ENCODE data around the gene ABCG1. TPM values are rescaled to one million over a fixed set of nuclear protein-coding genes. Genes with fewer than 3 reads are reported as not detected.

The ABCG1 gene
- total RNA-seq, 1 donor from 2014 or later, result 74.9 TPM

DNA sequence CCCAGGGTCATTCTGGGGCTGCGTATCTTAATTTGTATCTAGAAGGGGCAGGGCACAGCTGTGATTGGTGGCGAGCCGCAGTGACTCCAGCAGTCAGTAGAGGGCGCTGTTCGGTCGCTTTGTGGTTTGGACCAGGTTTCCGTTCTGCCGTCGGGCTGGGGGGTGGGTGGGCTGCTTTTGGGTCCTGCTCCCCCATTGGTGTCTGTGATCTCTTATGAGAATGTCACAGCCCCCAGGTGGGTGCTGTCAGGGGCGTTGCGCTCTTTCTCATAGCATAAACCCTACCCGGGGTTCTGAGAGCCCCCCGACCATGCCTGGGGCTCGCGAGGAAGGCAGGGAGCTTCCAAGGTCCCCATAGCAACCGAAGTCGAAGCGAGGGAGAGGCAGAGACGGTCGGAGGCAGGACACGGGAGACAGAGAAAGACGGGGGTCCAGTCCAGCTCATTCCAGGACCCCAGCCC, 90.8 kb downstream of the ABCG1 start:
- peak; percentile 64 to 75 for ATAC-seq
- no peak overlapping the region for H3K27ac ChIP-seq
- DNase-seq, result peak; percentile 76
- TF ChIP-seq, protein P1, sequence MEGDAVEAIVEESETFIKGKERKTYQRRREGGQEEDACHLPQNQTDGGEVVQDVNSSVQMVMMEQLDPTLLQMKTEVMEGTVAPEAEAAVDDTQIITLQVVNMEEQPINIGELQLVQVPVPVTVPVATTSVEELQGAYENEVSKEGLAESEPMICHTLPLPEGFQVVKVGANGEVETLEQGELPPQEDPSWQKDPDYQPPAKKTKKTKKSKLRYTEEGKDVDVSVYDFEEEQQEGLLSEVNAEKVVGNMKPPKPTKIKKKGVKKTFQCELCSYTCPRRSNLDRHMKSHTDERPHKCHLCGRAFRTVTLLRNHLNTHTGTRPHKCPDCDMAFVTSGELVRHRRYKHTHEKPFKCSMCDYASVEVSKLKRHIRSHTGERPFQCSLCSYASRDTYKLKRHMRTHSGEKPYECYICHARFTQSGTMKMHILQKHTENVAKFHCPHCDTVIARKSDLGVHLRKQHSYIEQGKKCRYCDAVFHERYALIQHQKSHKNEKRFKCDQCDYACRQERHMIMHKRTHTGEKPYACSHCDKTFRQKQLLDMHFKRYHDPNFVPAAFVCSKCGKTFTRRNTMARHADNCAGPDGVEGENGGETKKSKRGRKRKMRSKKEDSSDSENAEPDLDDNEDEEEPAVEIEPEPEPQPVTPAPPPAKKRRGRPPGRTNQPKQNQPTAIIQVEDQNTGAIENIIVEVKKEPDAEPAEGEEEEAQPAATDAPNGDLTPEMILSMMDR (IDR thresholded peaks at IDR 0.05), result peak; percentile 74
- no peak overlapping the region for H3K4me3 ChIP-seq
- H3K36me3 ChIP-seq, result no peaks in the 10 kb centered on the region
- intact Hi-C loops (cut with DNase I), result no loop called here
- H3K9me3 ChIP-seq, result no peaks in the 10 kb centered on the region
- peaks cover 13% of the 10 kb centered on the region for H3K27me3 ChIP-seq (ENCODE audit: low read depth)
- H3K4me1 ChIP-seq, result peaks cover 29% of the 10 kb centered on the region

DNA sequence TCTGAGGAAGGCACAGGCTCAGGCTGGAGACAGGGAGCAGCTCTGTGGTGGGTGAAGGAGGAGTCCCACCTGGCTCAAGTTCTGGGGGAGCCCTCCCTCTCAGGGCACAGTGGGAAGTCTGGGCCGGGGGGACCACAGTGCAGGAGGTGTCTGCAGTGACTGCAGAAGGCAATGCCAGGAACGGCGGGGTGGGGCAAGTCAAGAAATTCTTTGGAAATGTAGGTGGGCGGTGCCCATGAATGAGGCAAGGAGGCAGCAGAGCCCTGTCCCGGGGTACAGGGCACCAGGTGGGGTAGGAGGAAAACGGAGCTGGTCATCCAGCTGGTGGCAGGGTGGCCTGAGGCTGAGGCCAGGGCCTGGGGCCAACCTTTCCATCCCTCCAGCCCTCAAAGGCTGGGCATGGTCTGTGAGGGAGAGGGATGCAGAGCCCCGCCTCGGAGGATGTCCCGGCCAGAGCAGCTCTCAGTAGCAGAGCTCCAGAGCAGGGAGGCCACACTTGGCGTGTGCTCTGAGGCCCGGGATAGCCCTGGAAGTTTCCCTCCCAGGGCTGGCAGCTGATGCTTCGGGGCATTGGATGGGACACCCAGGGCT, 91.6 kb downstream of the ABCG1 start:
- H3K4me3 ChIP-seq, result no peak overlapping the region
- no peak overlapping the region for H3K27ac ChIP-seq
- peaks cover 29% of the 10 kb centered on the region for H3K4me1 ChIP-seq
- H3K9me3 ChIP-seq, result no peaks in the 10 kb centered on the region
- DNase-seq (no peak), ATAC-seq (no peak)
- no peaks in the 10 kb centered on the region for H3K36me3 ChIP-seq
- H3K27me3 ChIP-seq (ENCODE audit: low read depth), result peaks cover 13% of the 10 kb centered on the region
- intact Hi-C loops (cut with DNase I), result no loop called here
- TF ChIP-seq, protein P1 (IDR thresholded peaks at IDR 0.05), result no peak

DNA sequence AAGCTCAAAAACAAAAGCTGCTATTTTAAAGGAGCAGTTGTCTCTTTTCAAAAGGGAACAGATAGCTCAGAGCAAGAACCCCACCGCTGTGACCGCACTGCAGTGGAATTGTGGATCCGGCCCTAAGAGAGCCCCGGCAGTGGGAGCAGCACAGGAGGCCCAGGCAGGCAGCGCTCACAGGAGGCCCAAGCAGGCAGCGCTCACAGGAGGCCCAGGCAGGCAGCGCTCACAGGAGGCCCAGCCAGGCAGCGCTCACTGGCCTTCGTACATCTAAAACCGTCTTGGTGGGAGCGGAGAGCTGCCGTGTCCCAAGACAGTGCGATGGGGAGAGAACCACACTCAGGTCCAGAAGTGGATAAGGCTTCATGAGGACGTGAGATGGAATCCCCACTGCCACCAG, 92.2 kb downstream of the ABCG1 start:
- DNase-seq, result no peak
- Histone ChIP-seq H3K36me3 (no peaks in the 10 kb centered on the region), H3K27ac (no peak overlapping the region), H3K27me3 (ENCODE audit: low read depth) (peaks cover 13% of the 10 kb centered on the region), H3K4me1 (peaks cover 29% of the 10 kb centered on the region), H3K4me3 (no peak overlapping the region), H3K9me3 (no peaks in the 10 kb centered on the region)
- TF ChIP-seq, protein P1 (IDR thresholded peaks at IDR 0.05), result no peak
- intact Hi-C loops (cut with DNase I), result no loop called here
- no peak for ATAC-seq

DNA sequence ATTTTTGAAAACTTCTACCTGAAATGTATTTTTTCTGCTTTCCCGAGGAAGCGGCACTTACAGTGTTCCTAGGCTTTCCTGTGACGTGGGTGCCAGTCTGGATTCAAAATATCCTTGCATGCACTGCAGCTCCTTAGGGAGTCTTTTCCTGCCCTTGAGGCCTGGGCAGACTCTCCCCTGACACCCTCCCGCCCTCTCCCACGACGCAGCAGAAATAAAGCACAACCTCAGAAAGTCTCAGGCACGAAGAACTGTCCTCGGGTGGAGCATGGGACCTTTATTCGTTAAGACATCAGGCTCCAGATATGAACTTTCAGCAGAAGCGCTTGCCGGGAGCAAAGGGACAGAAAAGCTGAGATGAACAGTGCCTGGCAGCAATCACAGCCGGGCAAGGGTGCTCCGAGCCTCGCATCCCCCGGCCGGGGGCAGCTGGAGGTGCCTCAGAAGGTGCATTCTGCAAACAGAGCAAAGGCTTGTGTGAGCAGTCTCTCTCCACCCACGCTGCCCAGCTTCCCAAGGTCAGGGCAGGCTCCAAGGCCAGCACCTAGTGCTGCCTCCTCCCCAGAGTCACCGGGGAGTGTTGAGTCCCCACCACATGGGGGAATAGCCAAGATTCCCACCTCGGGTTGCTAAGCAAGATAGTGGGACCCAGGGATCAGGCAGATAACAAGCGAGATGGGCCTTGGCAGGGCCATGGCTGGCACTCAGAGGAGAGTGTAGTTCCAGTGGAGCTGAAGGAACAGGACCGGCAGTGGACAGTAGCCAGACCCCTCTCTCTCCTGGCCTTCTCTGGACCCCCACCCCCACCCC, 93.1 kb downstream of the ABCG1 start:
- intact Hi-C loops (cut with DNase I), result no loop called here
- peaks cover 13% of the 10 kb centered on the region for H3K27me3 ChIP-seq (ENCODE audit: low read depth)
- no peak overlapping the region for H3K4me3 ChIP-seq
- peaks cover 29% of the 10 kb centered on the region for H3K4me1 ChIP-seq
- TF ChIP-seq, protein P1 (IDR thresholded peaks at IDR 0.05), result no peak
- no peaks in the 10 kb centered on the region for H3K36me3 ChIP-seq
- no peak overlapping the region for H3K27ac ChIP-seq
- DNase-seq (no peak), ATAC-seq (no peak)
- H3K9me3 ChIP-seq, result no peaks in the 10 kb centered on the region

DNA sequence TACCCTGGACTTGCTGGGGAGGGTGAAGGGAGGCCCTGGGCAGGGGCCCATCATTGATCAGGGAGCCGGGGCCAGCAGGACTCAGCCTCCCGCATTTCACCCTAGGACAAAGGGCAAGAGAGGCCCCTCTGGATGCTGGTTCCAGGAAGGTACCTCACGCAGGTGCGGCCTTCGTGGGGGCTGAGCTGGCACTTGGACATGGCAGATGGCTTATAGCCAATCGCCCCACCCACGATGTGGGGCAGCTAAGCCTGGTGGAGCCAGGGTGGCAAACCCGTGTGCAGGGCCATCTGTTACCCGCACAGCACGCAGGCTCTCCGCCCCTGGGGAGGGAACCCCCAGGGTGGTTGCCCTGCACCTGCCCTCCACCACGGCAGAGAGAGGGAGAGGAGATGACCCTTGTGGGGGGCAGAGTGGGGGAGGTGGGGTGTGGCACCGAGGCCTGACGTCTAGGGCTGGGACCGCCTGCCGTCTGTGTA, 93.7 kb downstream of the ABCG1 start:
- Histone ChIP-seq H3K27ac (no peak overlapping the region), H3K36me3 (no peaks in the 10 kb centered on the region), H3K4me1 (peaks cover 29% of the 10 kb centered on the region), H3K4me3 (no peak overlapping the region), H3K27me3 (ENCODE audit: low read depth) (peaks cover 12% of the 10 kb centered on the region), H3K9me3 (no peaks in the 10 kb centered on the region)
- TF ChIP-seq, protein P1 (IDR thresholded peaks at IDR 0.05), result no peak
- ATAC-seq, result no peak
- no peak for DNase-seq
- intact Hi-C loops (cut with DNase I), result no loop called here
